ENCODE data around the gene EWSR1.
A peak's percentile ranks its signal among the peaks of the same experiment; 100 is the strongest.

EWSR1 gene

DNA sequence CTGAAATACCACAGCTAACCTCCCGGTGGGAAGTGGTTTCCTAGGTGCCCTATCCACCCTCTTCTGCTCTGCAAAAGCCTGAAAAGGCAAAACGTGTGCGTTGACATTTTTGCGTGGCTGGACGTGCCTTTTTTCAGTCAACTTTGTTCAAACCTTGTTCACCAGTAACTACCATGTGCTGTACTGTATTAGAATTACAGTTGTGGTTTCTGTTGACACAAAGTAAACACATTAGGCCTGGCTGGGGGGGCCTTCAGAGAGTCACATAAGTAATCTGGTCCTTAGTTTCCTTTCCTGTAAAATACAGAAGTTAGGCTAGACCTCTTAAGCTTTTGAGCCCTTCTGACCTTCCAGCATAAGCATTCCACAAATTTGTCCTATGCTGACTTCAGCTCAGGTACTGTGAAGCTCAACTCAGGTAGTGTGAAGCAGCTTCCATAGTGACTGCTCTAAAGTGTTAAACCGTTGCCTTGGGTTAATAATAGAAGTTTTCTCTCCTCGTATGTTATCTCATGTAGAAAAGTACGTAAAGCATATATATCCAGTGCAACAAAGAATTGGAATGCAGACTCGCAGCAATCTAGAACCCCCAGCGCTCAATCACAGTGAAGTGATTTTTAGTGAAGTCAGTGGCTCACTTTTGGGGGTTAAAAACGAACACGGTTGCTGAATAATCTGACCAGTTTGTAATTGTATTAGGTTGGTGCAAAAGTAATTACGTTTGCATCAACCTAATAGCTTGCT, 1.8 kb downstream of the EWSR1 start:
- no peak for FAIRE-seq

DNA sequence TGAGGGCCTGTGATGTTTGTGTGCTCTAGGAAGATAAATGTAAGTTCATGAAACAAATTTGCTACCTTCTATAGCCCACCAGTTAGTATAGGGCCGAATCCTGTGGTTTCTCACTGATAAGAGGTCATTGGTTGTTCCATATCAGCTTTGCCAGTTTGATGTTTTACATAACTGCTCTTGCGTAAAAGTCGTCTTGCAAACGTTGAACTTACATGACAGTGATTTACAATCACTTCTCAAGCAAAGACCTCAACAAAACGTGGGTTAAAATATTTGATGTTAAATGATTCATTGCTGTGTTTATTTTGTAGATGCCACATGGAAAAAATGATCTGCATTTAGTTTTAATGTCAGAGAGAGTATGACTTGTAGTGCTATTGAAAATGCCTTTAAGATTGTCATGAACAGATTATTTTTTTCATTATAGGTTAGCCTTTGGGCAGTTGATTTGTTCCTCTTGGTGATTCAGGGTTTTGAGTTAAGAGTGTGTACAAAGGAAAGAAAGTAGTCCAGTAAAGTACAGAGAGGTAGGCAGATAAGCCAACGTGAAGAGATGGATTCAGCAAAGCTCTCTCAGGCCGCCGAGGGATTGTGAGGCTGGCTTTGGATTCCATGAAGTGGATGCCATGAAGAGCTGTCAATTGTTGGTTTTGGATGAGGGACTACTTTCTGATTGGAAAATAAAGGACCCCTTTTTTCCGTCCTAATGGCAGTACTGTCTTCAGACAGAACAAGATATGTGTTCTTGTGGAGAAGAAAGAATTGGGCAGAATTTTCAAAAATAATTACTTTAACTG, 2.6 kb downstream of the EWSR1 start:
- FAIRE-seq: no peak

DNA sequence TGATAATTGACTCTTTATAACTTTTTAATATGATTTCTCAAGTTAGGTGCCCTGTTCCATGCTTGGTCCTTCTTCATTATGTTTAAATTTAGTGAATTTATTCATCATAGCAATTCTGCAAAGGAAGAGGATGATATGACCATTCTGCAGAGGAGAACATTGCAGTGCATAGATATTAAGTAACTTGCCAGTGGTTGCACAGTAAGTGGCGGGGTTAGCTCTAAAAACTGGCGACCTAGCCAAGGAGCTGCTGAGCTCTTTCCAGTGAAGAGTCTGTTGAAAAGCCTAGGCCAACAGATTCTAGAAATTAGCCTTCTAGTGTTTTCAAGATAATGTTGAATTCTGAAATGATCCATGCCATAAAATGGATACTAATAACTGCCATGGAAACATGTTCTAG, 4.6 kb downstream of the EWSR1 start:
- FAIRE-seq: no peak

DNA sequence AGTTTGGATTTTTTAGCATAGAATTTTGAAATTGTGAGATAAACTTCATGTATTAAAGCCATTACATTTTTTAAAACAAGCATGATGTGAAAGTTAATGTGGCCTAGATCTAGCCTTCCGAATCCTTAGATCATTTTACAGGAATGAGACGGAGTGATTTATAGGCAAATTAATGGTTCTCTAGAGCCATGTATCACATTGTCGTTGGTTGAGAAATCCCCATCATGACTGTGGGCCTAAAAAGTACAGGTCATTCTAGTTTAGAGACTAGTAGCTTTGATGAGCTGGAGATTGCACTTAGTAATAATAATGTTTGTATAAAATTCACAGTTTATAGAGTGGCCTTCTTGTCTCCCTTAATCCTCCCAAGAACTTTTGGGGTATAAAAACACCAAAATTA, 7.1 kb downstream of the EWSR1 start:
- no peak for FAIRE-seq

DNA sequence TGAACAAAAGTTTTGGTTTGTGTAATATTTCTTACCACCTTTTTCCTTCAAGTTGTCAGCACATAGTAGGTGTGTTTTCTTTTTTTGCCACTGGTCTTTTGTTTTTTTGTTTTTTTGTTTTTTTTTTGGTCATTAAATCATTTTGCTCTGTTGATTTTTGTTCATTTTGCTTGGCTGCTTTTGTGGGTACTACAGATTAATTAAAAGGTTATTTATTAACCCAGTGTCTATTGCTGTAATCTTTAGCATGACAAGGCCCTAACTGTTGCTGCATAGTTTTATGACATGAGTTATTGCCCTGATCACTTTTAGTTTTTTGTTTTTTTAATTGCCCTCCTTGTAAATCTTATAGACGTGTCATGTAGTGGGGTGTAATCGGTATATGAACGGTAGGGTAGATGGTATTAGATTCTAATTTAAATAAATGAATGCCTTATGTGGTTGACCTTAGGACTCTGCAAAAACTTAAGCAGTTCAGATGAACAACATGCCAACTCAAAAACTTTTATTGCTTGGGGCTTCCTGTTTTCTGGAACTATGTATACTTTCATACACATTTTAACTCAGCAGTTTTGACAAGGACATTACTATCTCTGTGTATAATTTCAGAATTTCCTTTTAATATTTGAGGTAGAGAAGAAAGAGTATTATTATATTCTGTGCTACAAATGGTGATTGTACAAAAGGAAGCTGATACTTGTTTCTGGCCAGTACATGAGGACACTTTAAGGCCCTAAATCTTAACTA, 7.9 kb downstream of the EWSR1 start:
- FAIRE-seq: peak; percentile 23

DNA sequence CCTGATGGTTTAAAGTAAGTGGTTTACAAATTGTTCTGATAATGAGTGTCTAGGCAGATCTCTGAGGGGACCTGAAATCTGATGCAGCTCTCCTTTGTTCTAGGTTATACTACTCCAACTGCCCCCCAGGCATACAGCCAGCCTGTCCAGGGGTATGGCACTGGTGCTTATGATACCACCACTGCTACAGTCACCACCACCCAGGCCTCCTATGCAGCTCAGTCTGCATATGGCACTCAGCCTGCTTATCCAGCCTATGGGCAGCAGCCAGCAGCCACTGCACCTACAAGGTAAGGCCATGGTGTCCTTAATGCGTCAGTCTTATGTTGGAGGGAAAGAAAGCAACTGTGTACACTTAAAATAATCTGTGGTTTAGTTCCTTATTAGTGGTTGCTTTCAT, 9.9 kb downstream of the EWSR1 start:
- no peak for FAIRE-seq

DNA sequence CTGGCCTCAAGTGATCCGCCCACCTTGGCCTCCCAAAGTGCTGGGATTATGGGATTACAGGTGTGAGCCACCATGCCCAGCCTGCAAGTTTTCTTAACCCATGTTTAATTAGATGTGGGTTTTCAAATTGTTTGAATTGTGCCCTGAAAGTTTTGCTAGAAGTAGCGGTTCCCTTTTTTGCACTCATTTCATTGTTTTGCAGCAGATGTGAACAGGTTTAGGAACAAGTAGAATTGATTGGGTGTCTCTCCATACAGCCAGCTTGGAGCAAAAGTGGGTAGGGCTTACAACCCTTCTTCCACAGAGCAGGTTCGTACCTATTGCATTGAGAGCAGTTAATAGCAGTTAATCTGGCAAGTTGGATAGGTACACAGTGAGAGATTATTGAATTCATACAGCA, 16.1 kb downstream of the EWSR1 start:
- no peak for FAIRE-seq

DNA sequence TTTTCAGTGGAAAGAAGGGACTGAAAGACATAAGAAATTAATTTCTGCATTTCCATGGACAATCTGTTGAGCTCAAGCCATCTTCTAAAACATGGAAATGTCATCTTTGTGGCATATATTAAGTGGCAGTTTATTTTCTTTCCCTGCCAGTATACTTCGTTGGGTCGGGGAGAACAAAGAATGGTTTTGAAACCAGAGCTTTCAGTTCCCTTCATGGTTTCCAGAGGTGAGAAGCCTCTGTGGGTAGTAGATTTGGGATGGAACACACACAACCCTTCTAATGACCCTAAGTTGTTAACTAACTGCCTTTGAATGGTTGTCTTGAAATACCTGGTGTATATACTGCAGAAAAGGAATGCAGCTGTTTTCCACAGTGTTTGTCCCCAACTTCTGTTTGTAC, 20.8 kb downstream of the EWSR1 start:
- no peak for FAIRE-seq

DNA sequence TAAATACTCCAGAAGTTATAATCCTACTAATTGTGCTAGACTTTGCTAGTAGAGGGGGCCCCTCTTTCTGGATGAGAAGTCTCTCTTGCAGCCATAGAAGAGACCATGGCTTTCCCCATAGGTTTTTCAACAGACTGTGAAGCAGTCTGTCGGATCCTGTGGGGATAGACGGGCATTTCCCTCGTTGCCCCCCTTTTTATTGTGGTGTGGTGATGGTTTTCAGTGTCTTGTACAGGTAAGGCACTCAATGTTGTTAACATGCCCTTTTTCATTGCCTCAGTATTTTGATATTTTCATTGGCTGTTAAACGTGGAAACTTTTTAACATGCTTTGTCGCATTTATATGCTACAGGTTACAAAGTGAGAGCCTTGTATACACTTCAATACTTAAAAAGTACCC, 22.0 kb downstream of the EWSR1 start:
- FAIRE-seq: no peak

DNA sequence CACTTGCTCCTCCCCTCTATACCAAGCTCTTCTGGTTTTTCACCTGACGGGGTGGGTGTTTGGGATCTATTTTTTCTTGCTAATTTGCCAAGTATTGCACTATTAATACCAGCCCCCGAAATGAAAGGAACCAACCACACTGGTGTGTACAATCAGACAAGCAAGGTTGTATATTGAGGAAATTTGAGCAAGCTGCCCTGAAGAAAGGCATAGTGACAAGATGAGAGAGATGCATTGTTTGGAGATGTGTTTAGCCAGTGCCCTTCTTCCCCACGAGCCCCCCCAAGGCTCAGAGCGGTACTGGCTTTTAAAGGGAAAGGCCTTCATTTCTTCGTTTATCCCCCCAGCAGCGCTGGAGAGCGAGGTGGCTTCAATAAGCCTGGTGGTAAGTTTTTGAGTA, 23.1 kb downstream of the EWSR1 start:
- FAIRE-seq: no peak

DNA sequence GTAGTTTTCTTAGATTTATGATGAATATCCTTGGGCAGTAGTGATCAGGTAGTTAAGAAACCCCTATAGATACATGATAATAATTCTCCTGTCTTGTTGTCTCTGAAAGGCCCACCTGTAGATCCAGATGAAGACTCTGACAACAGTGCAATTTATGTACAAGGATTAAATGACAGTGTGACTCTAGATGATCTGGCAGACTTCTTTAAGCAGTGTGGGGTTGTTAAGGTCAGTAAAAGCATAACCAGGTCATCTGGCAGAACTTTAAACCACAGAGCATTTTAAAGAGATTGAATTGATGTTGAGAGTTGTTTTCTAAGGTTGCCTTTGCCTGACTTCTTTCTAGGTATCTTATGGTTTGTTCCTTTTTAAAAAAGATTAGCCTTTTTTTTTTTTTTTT, 24.3 kb downstream of the EWSR1 start:
- no peak for FAIRE-seq

DNA sequence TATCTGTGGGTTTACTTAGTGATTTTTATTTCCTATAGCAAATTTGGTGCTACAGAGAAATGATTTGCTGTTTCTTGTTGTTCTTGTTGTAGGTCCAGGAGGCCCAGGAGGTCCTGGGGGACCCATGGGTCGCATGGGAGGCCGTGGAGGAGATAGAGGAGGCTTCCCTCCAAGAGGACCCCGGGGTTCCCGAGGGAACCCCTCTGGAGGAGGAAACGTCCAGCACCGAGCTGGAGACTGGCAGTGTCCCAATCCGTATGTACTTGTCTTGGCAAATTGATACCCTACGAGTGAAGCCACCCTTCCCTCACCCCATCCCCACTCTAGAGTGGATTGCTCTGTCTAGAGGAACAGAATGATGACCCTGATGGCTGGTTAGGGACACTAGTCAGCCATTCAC, 30.6 kb downstream of the EWSR1 start:
- FAIRE-seq: no peak

DNA sequence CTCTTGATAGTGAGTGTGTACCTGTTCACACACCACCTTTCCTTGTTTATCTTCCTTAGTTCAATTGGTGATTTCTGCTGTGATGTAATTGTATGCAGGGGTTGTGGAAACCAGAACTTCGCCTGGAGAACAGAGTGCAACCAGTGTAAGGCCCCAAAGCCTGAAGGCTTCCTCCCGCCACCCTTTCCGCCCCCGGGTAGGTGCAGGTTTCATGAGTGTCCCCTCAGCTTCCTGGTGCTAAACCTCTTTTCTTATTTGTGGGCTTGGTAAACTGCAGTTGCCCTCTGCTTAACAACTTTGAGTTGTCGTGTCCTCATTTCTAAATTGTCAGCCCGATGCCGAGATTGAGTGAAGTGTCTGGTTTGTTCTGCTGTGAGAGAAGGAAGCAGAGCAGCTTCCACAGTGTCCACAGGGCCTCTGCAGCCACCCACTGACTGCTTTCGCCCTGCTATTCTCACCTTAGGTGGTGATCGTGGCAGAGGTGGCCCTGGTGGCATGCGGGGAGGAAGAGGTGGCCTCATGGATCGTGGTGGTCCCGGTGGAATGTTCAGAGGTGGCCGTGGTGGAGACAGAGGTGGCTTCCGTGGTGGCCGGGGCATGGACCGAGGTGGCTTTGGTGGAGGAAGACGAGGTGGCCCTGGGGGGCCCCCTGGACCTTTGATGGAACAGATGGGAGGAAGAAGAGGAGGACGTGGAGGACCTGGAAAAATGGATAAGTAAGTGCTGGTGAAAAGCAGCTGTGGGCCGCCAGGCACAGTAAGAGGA, 31.2 kb downstream of the EWSR1 start:
- no peak for FAIRE-seq

DNA sequence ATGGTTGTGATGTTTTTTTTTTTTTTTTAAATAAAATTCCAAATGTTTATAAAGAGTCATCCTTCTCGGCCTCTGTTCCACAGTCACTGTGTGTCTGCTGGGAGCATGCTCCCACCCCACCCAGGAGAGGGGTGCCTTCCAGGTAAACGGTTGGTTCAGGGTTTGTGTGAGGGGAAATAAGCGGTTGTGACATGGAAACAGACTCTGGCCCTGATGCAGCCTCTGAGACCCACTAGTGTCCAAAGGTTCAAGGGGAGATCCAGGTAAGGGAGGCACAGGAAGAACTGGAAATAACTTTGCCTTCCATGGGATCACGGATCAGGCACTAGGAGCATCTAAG, 32.4 kb downstream of the EWSR1 start:
- FAIRE-seq: no peak

DNA sequence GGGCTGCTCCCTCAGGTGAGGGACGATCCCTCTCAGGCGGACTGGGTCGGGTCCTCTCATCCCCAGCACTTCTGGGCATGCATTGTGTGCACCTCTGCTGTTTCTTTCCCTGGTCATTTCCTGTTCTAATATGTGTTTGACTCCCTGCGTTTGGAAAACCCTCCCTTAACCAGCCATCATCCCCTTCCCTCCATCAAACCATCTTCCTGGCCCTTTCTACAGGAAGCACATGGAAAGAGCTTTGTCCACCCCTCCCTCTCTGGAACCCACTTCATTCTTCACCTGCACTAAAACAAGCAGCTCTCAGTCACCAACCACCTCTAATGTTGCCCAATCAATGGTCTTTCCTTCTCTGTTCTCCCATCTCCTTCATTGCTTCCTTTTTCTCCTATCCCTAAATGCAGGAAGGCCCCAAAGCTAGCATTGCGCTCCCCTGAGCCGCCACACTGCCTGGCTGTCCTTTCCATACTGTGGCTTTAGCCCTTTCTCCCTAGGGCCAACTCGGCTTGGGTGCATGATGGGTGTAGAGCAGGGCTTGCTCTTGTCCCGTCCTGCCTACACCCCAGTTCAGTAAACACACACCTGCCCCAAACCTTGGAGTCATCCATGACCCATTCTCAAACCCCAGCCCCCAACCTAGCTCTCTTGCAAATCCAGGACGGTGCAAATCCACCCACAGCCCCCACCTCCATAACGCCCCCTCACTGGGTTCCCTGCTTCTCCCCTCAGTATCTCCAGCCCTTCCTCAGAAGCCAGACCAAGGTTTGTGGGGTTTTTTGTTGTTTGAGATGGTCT, 32.9 kb downstream of the EWSR1 start:
- FAIRE-seq: peak; percentile 83

DNA sequence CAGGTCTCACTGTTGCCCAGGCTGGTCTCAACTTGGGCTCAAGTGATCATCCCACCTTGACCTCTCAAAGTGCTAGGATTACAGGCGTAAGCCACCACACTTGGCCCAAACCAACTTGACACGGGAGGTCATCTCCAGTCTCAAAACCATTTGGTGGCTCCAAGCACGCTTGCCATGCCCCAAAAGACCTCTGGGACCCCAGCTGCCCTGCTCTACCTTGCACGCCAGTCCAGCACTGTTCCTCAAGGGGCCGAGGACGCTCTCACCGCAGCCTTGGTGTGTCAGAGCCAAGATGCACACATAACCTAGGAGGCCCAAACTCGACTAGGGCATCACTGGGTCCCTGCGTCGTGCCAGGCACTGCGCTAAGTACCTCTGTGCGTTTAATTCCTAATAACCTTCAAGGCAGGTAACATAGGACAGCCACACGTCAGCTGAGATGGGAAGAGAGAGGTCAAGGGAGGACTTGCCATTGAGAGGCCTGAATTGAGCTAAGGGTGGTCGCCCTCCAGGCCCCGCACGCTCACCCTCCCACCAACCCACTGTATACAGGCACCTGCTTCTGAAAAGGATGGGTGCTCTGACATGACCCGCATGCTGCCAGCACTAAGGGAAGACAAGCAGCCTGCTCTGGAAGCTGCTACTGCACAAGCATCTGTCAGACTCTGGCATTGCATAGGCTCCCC, 33.8 kb downstream of the EWSR1 start:
- no peak for FAIRE-seq

DNA sequence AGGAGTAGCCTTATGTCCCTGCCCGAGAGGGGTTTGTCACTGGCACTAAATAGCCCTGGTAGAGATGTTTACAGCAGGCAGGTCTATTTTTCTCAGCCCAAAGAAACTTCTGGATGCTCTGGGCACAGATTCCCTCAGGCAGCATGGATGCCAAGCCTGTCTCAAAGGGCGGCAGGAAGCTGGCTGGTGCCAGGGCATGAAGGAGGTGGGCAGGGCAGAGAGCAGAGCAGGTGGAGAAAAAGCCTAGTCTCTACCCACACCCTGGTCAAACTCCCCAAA, 34.3 kb downstream of the EWSR1 start:
- no peak for FAIRE-seq

DNA sequence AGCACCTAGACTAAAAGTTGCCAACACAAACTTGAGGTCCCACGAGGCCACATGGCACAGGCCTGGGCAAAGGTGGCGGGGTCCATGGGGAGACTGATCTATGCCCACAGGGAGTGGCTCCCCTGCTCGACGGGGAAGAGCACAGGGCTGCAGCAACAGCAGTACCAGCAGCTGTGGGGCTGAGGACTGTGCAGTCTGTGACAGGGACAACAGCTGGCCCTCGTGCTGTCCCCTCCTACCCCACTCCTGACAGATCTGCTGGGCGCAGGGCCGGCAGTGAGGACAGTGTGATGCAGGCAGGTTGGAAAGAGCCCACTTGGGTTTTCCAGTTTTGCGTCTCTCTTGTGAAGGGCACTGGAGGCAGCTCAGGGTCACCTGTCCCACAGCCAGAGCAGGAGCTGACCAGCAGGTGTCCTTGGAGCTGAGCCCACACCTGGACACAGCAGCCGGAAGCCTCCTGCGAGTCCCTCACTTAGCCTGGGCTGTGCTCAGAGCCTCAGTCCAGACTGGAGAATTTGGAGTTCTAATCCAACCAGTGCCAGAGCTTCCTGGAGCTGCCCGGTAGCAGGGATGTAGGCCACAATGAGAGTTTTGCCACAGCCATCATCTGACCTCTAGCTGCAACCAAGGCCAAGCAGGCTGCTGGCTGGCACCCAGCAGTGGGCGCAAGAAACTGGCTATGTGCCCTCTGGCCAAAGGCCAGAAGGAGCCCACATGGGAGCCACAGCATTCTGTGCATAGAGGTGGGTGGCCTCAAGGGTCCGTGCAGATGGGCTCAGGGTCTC, 34.8 kb downstream of the EWSR1 start:
- FAIRE-seq: no peak

DNA sequence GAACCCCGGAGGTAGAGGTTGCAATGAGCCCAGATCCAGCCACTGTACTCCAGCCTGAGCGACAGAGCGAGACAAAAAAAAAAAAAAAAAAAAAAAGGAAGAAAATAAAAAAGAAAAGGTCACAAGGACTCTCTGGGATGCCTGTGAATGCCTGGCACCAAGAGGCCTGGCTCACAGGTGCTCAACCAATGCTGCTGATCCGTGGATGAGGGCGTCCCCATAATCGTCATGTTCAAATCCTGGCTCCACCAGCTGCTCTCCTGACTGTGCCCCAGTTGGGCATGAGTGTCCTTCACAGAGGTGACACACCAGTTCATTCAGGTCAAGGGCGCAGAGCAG, 37.7 kb downstream of the EWSR1 start:
- FAIRE-seq: no peak

DNA sequence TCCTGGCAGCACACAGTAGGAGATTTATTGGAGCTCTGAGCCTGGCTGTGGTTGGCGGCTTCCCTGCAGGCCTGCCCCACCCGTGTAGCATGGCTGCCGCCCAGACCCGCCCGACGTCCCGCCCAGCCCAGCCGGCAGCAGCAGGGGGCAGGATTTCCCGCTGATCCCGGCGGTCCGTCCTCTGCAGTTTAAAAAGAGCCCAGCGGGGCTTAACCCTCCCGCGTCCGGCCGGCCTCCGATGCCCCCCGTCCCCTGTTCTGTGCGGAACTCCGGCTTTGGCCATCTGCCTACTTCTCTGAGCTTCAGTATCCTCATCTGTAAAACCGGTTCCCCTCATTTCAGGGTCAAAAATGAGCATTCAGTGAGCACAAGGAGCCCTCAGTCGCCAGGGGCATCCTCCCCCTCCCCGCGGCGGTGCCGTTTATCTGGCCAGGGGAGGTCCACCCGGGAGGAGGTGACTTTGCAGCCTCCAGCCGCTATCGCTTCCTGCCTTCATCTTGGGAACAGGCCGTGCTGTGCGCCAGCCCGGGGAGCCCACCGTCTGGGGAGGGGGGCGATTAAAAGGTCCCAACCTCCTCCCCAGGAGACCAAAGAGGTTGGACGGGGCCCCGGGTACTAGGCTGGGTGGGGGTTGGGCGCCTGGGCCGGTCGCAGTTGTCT, 38.2 kb downstream of the EWSR1 start, which contains the start of gene GAS2L1:
GAS2L1 (plus strand) TSS at position 476 of the 660 bp plus-strand sequence. CDS start 1,456 bp downstream, outside the sequence.
- FAIRE-seq: no peak
